Measurements from ENCODE around the gene PURA. TPM values are rescaled to one million over a fixed set of nuclear protein-coding genes. Genes with fewer than 3 reads are reported as not detected.

PURA gene
- total and polyA plus RNA-seq, 2 of the 4 experiments (the other 2 are of a cell fraction): 3.8 to 5.6 TPM

DNA sequence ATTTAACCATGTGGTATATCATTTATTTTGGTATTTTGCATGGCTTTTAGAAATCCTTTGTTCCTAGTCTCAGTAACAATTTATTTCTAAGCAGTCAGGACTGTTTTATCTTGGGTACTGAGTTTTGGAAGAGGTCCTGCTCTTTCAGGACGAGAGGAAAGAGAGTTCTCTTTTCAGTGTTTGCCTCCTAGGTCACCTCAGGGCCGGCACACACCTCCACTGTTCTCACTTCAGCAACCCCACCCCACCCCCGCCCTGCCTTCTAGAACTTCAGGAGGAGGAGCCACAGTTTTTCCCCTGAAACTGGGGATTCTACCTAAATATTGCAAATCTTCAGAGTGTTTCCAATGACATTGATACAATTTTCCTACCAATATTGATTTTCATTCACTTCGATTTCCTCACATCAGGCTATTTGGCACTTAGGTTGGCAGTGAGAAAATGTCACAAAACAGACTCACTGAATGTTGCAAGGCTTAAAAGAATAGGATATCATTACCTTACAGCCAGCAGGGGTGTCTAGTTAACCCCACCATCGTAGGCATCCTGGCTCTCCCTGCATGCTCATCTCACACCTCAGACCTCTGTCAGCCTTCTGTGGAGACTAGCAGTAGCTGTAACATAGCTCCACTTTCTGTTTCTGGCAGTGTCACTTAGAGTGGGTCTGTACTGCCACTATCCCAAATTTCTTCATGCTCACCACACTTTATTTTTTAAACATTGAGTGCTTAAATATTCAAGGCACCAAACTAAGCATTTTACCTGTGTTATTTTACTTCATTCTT lies 17.2 kb downstream of the PURA start:
- Histone ChIP-seq H3K14ac (replicated peaks; ENCODE audit: low read depth, low read length) (peak overlapping the region; percentile 53; the same call in 1 of the 2 replicates), H3K79me1 (ENCODE audit: low read depth in 1 of 2, low read length in 2 of 2) (peaks cover 34 to 73% of the 10 kb centered on the region in 2 experiments), H2BK15ac (ENCODE audit: low read depth, low read length) (peak overlapping the region; percentile 83; the same call in 2 of the 3 replicates), H4K5ac (ENCODE audit: low read depth, low read length) (no peak overlapping the region), H3K27ac (ENCODE audit: insufficient read depth, low read length) (peak overlapping the region; percentile 25; the same call in 1 of the 2 replicates), H2AK9ac (replicated peaks; ENCODE audit: low read depth, low read length, poor library complexity) (peak overlapping the region; percentile 20), H4K91ac (ENCODE audit: insufficient read depth, low read depth, low read length) (no peak overlapping the region), H2BK20ac (ENCODE audit: low read depth, low read length) (peak overlapping the region; percentile 79; the same call in 1 of the 2 replicates), H3K4me2 (ENCODE audit: low read depth, low read length) (peak overlapping the region; percentile 16; the same call in 1 of the 2 replicates), H3K18ac (ENCODE audit: low read depth, low read length) (no peak overlapping the region; the same call in 1 of the 2 replicates), H3K9ac (ENCODE audit: low read depth, low read length) (peak overlapping the region; percentile 18; the same call in 1 of the 2 replicates), H3K23ac (ENCODE audit: low read depth, low read length) (peak overlapping the region; percentile 39; the same call in 1 of the 2 replicates), H4K8ac (ENCODE audit: low read depth in 2 of 2, low read length in 2 of 2) (peak overlapping the region; percentile 12 to 86; a peak in 3 of 4 replicates), H3K27me3 (ENCODE audit: control insufficient read depth, insufficient read depth, low read length) (no peaks in the 10 kb centered on the region), H3K4me1 (ENCODE audit: control insufficient read depth, insufficient read depth, low read length) (peaks cover 16% of the 10 kb centered on the region), H4K20me1 (ENCODE audit: insufficient read depth, low read length) (peaks cover 27% of the 10 kb centered on the region), H3K9me1 (ENCODE audit: insufficient read depth, low read length) (peaks cover 28% of the 10 kb centered on the region), H3K9me3 (ENCODE audit: control insufficient read depth, insufficient read depth, low read length) (no peaks in the 10 kb centered on the region), H2BK5ac (ENCODE audit: low read depth, low read length, poor library complexity, severe bottlenecking) (peak overlapping the region; percentile 75), H2BK120ac (ENCODE audit: low read depth, low read length) (peak overlapping the region; percentile 73), H2AK5ac (ENCODE audit: low read depth, low read length) (peak overlapping the region; percentile 87), H3K56ac (ENCODE audit: extremely low read depth, insufficient read depth, low read length) (no peak overlapping the region), H2AFZ (replicated peaks; ENCODE audit: low read length, poor library complexity) (no peak overlapping the region), H3K4me3 (ENCODE audit: insufficient read depth, low read depth, low read length) (no peak overlapping the region), H3K36me3 (ENCODE audit: control insufficient read depth, insufficient read depth, low read length) (no peaks in the 10 kb centered on the region), H3K4ac (ENCODE audit: low read depth, low read length) (peak overlapping the region; percentile 72)
- 60% methylated on average over 2 of the region's 5 CpGs; no CpG with 5 or more reads in 1 of the 2 experiments for WGBS, 2 experiments (ENCODE audit: extremely low coverage in 2 of 2, insufficient read length in 1 of 2)
- ATAC-seq (ENCODE audit: low read depth) (no peak), DNase-seq (no peak)
- in situ Hi-C loops (cut with MboI; ENCODE audit: low sequenced_read_pairs): no loop called here
- ChIA-PET POLR2A (ENCODE audit: unreplicated experiment) (interaction anchor here (1.1 kb wide), 1 partner anchor 24 kb away, joined by 5 read pairs; no protein-coding TSS in a partner anchor), CTCF (interaction anchor here (0.6 to 1.5 kb wide), 4 partner anchors 13 to 18 kb away, joined by 3 to 9 read pairs (median 4); no protein-coding TSS in a partner anchor)
- dilution Hi-C loops (cut with HindIII; ENCODE audit: low sequenced_read_pairs, unreplicated experiment): no loop called here
- intact Hi-C loops (cut with micrococcal nuclease): no loop called here
- BruUV-seq (replicated peaks): no TSS peak
- TF ChIP-seq RAD21 (IDR thresholded peaks at IDR 0.05; ENCODE audit: low read length): no peak
- TF ChIP-seq, protein P1, sequence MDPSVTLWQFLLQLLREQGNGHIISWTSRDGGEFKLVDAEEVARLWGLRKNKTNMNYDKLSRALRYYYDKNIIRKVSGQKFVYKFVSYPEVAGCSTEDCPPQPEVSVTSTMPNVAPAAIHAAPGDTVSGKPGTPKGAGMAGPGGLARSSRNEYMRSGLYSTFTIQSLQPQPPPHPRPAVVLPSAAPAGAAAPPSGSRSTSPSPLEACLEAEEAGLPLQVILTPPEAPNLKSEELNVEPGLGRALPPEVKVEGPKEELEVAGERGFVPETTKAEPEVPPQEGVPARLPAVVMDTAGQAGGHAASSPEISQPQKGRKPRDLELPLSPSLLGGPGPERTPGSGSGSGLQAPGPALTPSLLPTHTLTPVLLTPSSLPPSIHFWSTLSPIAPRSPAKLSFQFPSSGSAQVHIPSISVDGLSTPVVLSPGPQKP (IDR thresholded peaks at IDR 0.05; ENCODE audit: borderline replicate concordance, low read depth, low read length): no peak
- no peak for TF ChIP-seq NFE2L2 (IDR thresholded peaks at IDR 0.05; ENCODE audit: low read depth, low read length)
- TF ChIP-seq CEBPB (IDR thresholded peaks at IDR 0.05; ENCODE audit: low read depth, low read length): no peak
- no peak for TF ChIP-seq SMC3 (IDR thresholded peaks at IDR 0.05; ENCODE audit: low read depth, low read length)
- no peak for TF ChIP-seq MXI1 (IDR thresholded peaks at IDR 0.05; ENCODE audit: borderline replicate concordance, low read depth, low read length)
- TF ChIP-seq MAZ (IDR thresholded peaks at IDR 0.05; ENCODE audit: borderline replicate concordance, low read depth, low read length): no peak
- TF ChIP-seq BHLHE40 (IDR thresholded peaks at IDR 0.05; ENCODE audit: low read depth, low read length): no peak
- TF ChIP-seq, protein P2, sequence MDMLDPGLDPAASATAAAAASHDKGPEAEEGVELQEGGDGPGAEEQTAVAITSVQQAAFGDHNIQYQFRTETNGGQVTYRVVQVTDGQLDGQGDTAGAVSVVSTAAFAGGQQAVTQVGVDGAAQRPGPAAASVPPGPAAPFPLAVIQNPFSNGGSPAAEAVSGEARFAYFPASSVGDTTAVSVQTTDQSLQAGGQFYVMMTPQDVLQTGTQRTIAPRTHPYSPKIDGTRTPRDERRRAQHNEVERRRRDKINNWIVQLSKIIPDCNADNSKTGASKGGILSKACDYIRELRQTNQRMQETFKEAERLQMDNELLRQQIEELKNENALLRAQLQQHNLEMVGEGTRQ (IDR thresholded peaks at IDR 0.05; ENCODE audit: low read depth, low read length): no peak
- TF ChIP-seq CHD1 (IDR thresholded peaks at IDR 0.05; ENCODE audit: low read depth, low read length): no peak
- TF ChIP-seq, protein P3, sequence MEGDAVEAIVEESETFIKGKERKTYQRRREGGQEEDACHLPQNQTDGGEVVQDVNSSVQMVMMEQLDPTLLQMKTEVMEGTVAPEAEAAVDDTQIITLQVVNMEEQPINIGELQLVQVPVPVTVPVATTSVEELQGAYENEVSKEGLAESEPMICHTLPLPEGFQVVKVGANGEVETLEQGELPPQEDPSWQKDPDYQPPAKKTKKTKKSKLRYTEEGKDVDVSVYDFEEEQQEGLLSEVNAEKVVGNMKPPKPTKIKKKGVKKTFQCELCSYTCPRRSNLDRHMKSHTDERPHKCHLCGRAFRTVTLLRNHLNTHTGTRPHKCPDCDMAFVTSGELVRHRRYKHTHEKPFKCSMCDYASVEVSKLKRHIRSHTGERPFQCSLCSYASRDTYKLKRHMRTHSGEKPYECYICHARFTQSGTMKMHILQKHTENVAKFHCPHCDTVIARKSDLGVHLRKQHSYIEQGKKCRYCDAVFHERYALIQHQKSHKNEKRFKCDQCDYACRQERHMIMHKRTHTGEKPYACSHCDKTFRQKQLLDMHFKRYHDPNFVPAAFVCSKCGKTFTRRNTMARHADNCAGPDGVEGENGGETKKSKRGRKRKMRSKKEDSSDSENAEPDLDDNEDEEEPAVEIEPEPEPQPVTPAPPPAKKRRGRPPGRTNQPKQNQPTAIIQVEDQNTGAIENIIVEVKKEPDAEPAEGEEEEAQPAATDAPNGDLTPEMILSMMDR (conservative IDR thresholded peaks at IDR 0.05; ENCODE audit: low read depth, low read length): no peak
- no peak for TF ChIP-seq RFX5 (IDR thresholded peaks at IDR 0.05; ENCODE audit: low read depth, low read length)
- TF ChIP-seq MAFK (IDR thresholded peaks at IDR 0.05; ENCODE audit: low read depth, low read length): no peak
